Measurements from ENCODE around the gene RARA.

Gene RARA

DNA sequence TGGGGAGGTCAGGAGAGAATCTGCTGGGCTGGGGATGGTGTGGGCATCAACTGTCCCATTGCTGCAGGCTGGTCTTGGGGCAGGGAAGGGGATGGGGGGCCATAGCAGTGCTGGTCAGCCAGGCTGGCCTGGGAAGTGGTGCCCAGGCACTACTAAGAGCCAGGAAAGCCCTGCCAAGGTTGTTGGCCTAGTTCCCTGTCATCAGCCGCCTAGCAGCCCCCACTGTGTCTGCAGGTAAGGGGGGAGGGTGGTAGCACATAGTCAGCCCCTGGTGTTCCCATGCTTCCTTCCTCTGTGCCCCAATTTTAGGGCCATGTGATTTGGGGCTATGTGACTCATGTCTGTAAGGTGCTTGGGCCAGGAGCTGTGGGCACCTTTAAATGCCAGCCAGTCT, 37.8 kb downstream of the RARA start:
- no peak for FAIRE-seq

DNA sequence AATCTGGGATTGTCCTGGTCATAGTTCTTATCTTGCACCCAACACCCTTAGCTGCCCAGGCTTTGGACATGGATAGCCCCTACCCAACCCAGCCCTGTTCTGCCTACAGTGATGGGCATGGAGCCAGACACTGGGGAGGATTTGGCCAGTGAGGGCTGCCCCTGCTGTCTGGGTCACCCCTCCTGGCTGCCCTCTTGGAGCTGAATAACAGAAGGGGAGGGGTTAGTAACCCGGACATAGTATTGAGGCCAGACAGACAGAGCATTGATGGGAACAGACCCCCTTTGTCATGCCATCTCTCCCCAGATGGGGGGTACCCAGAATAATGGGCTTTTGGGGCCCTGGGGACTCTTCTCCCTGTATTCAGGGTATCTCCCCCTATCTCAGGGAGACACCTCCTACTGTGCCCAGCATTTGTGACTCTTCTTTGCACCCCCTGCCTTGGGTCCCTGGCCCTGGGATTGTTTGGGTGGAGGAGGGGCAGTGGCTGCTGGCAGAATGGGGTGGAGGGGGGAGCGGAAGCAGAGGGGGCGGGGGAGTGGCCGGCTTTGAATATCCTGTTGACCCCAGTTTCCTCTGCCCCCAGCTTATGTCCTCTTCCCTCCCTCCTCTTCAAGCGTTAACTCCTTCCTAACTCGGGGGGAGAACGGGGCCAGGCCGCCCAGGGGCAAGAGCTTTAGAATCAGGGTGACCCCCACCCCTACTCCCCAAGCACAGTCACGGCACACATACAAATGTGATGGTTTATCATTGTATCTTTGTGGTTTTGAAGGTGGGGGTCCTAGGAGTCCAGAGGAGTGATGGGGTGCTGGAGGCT, 38.5 kb downstream of the RARA start:
- FAIRE-seq: no peak

DNA sequence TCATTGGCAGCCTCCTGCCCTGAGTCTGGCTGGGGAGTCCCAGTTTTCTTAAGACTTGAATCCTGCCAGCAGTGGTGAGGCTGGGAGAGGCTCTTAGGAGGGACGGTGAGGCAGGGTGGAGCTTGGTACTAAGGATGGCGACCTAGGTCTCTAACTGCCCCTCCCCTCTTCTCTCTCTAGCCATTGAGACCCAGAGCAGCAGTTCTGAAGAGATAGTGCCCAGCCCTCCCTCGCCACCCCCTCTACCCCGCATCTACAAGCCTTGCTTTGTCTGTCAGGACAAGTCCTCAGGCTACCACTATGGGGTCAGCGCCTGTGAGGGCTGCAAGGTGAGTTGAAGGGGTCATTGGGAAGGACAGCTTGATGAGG, 39.1 kb downstream of the RARA start:
- no peak for FAIRE-seq

DNA sequence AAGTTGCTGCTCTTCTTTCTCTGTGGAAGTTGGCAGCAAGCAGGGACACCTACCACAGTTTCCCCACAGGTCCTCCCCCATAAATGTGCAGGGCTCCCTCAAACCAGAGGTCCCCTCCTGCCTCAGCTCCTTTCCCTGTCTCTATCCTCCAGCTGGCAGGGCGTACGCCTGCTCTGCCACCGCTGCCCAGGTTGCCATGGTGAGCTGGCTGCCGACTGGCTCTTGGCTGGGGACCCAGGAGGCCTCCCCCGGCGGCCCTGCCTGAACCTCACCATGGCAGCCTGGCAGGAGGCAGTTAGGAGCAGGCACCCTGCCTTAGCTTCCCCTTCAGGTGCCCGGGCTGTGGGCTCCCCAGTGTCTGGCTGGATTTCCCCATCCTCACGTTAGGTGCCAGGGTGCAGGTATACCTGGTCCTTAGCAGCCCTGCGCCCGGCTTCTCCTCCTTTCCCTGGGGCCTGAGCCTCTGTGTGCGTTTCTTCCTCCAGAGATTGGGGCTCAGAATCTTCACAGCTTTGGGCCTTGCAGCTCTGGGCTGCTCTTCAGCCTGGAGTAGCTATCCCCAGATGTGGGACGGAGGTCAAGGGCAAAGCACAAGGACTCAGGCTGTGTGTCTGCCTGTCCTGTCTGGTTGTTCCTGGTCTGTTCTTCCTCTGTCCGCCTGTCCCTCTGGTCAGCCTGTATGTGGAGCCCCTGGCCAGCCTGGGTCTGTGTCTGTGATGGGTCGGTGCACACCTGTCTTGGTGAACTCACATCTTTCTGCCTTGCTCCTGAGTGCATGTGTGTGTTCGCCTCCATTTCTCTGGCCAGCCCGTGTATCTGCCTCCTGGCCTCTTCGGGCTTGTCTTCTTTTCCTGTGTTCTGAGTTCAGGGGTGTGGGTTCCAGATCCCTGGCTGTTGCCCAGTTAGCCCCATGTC, 39.8 kb downstream of the RARA start:
- no peak for FAIRE-seq

DNA sequence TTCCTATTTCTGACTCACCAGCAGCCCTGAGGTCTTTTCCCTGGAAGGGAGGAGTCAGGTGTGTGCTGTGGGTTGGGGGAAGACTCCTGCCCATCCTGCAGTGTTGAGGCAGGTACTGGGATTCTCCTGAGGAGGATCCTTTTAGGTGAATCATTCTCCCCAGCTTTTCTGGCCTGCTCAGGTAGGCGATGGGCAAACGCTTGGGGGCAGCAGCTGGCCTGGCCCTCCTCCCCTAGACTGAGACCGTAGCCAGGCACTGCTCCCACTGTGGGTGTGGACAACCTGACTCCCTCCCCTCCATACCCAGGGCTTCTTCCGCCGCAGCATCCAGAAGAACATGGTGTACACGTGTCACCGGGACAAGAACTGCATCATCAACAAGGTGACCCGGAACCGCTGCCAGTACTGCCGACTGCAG, 40.5 kb downstream of the RARA start:
- FAIRE-seq: no peak

DNA sequence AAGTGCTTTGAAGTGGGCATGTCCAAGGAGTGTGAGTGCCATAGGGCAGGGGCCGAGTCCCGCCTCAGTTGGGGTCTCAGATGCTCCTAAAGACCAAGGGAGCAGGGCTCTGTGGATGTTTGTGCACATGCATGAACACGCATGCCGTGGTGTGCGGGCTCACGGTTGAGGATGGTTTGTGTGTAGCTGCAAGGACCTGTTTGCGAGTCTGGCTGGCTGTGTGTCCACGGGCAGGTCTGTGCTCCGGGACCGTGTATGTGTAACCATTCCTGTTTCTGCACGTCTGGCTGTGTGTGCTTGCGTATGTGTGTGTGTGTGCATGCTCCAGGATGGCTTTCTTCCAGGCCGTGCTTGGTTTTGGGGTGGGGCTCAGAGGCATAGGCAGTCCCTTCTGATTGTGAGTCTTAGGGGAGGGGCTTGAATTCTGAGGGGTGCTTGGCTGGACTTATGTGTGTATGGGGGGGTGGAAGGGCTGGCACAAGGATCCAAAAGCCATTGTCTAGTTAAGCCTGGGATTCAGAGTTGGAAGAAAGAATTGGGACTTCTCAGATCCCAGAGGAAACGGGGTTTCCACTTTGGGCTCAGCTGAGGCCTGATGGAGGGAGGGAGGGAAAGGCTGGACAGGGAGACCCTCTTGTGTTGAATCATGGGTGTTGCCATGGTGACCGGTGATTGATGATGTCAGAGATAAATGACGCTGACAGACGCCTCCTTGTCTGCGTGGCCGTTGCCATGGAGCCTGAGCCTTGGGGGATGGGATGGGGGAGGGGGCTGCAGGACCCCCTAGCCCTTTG, 41.1 kb downstream of the RARA start:
- no peak for FAIRE-seq

DNA sequence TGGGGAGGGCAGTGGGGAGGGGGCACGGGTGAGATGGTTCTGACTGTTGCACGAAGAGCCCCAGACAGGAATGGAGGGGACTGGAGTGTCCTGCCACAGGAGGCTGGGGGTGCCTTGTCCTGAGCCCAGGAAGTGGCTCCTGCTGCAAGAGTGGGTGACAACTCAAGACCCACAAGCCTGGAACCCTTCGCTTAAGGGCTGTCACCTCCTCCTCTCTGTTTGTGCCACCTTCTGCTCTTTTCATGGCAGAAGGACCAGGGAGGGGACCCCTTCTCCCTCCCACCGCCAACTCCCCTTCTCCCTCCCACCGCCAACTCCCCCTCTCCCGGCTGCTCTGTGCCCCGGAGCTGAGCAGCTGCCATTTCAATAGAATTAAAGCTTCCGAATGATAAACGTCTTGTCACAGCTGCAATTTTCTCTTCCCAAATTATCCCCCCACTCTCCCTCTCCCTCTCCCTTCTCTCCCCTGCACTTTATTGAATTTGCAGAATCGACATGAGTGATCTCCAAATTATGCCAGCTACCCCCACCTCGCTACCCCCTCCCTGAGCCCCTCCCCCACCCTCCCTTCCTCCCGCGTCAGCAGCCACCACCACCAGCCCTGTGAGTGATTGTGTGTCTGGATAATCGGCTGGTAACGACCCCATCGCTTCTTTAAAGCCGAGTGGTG, 41.8 kb downstream of the RARA start:
- FAIRE-seq: no peak

DNA sequence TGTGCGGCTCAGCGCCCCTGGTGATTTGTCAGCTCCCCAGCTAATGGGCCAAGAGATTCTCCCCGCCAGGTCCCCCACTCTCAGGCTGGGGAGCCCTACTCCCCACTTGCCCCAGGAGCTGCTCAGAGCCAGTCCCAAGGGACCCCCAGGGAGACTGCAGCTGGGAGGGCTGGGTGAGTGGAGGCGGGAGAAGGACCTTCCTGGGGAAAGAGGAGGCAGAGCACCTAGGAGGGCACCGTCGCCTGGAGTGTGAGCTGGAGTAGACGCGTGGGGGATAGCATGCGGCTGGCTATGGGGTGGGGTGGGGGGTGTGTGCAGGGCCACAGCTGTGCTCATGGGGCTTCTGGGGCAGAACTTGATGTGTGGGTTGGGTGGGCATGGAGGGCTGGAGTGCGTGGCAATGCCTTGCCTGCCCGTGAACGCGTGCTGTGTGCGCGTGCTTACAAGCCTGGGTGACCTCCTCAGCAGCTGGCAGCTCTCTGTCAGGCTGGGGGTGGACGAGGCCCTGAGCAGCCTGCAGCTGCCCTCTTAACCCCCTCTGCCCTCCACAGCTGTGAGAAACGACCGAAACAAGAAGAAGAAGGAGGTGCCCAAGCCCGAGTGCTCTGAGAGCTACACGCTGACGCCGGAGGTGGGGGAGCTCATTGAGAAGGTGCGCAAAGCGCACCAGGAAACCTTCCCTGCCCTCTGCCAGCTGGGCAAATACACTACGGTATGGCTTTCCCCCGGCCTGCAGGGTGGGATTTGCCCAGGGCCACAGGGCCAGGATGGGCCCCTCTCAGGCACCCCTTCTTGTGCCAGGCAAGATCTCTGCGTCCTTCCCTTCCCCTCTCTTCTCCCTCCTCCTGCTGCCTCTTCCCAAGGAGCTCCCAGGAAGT, 42.6 kb downstream of the RARA start:
- FAIRE-seq: no peak

DNA sequence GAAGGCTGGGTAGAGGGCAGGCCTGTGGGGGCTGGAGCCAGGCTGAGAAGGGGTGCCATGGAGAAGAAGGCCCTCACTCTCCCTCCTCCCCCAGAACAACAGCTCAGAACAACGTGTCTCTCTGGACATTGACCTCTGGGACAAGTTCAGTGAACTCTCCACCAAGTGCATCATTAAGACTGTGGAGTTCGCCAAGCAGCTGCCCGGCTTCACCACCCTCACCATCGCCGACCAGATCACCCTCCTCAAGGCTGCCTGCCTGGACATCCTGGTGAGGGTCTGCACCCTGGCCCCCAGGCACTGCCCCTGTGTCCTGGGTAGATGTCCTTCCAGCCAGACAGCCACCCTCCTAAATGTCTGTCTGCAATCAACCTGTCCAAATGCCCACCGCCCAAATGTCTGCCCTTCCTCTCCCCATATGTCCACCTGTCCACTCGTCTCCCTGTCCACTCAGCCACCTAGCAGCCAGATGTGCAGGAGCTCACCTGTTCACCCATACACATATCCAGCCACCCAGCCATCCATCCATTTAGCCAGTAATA, 43.3 kb downstream of the RARA start:
- no peak for FAIRE-seq

DNA sequence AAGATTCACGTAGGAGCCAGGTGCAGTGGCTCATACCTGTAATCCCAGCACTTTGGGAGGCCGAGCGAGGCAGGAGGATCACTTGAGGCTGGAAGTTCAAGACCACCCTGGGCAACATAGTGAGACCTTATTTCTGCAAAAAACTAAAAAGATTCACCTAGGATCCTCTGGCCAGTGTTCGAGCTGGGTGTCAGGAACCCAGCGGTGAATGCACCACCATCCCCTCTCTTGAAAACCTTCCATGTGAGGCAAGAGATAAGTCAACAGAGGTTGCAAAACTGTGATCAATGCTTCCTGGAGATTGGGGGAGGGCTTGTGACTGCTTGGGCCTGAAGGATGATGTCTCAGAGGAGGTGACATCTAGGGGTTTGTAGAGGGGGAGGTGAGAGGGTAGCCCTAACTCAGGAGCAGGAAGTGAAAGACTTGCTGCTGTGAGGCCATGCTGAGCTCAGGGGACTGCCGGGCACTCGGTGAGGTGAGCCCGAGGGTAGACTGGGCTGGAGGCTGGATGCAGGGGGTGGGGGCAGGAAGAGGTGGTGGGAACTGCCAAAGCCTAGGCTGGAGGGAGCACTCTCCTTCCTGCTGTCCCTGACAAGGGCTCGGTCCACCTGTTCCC, 43.9 kb downstream of the RARA start:
- no peak for FAIRE-seq

DNA sequence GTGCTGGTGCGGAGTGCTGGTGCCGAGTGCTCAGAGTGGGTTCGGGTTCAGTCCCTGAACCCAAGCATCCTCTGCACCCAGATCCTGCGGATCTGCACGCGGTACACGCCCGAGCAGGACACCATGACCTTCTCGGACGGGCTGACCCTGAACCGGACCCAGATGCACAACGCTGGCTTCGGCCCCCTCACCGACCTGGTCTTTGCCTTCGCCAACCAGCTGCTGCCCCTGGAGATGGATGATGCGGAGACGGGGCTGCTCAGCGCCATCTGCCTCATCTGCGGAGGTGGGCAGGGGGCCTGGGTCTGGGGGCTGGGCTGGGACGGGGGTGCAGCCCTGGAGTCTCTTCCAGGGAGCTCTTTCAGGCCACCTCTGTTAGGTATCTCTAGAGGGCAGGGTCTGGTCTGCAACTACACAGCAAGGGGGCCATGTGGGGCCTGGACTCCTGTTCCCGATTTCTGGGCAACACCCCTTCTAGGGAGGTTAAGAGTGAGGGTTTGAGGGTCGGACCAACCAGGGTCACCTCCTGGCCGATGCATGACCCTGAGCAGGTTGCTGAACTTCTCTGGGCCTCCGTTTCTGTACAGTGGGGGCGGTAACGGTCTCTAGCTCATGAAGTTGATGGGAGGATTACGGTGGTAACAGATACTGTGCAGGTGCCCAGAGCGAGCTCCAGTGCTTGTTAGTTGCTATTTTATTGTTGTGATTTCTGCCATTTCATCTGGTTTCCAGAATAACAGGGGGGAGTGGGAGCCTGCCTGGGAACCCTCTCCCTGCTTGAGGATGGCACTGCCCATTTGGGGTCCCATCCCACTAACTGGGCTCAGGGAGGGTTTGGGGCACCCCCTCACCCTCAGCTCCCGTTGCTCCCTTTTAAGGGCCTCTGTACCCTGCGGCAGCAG, 45.5 kb downstream of the RARA start:
- no peak for FAIRE-seq

DNA sequence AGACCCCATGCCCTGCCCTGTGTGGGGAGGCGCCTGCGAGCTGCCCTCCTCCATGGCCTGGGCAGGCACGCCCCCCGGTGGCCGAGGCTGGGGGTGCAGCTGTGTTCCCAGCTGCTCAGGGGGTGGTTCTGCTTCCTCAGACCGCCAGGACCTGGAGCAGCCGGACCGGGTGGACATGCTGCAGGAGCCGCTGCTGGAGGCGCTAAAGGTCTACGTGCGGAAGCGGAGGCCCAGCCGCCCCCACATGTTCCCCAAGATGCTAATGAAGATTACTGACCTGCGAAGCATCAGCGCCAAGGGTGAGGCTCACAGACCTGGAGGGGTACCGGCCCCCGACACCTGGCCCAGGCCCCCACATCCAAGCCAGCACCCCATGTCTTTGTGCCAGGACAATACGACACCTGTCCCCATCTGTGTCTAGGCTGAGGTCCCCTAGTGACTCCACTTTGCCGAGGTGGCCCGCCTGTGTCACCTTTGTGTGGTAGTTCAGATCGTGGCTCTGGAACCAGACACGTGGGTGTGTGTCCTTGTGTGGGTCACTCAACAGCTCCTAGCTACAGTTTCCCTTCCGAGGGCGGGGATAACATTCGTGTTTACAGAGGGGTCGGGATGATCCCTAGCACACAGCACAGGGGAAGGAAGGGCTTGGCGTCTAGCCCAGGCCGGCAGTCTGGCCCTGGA, 46.3 kb downstream of the RARA start:
- FAIRE-seq: no peak

DNA sequence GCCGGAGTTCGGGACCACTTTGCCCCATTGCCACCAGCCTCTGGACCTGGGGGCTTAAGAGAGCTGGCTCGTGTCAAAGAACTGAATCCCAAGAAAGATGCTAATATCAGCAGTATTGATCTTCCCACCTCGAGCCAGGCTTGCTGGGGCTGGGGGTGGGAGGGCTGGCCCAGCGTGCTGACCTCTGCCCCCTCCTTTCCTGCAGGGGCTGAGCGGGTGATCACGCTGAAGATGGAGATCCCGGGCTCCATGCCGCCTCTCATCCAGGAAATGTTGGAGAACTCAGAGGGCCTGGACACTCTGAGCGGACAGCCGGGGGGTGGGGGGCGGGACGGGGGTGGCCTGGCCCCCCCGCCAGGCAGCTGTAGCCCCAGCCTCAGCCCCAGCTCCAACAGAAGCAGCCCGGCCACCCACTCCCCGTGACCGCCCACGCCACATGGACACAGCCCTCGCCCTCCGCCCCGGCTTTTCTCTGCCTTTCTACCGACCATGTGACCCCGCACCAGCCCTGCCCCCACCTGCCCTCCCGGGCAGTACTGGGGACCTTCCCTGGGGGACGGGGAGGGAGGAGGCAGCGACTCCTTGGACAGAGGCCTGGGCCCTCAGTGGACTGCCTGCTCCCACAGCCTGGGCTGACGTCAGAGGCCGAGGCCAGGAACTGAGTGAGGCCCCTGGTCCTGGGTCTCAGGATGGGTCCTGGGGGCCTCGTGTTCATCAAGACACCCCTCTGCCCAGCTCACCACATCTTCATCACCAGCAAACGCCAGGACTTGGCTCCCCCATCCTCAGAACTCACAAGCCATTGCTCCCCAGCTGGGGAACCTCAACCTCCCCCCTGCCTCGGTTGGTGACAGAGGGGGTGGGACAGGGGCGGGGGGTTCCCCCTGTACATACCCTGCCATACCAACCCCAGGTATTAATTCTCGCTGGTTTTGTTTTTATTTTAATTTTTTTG, 47.1 kb downstream of the RARA start:
- FAIRE-seq: no peak

DNA sequence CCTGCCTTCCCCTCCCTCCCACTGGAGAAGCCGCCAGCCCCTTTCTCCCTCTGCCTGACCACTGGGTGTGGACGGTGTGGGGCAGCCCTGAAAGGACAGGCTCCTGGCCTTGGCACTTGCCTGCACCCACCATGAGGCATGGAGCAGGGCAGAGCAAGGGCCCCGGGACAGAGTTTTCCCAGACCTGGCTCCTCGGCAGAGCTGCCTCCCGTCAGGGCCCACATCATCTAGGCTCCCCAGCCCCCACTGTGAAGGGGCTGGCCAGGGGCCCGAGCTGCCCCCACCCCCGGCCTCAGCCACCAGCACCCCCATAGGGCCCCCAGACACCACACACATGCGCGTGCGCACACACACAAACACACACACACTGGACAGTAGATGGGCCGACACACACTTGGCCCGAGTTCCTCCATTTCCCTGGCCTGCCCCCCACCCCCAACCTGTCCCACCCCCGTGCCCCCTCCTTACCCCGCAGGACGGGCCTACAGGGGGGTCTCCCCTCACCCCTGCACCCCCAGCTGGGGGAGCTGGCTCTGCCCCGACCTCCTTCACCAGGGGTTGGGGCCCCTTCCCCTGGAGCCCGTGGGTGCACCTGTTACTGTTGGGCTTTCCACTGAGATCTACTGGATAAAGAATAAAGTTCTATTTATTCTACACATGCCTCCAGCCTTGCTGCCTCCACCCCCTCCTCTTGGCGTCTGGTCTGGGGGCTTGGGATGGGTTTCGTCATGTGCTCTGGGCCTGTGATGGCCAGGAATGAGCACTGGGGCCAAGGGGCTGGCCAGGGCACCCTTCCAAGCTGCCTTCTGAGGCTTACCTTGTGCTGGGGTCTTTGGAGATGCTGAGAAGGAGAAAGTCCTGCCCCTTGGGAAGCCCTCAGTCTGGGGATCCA, 48.3 kb downstream of the RARA start:
- FAIRE-seq: no peak

DNA sequence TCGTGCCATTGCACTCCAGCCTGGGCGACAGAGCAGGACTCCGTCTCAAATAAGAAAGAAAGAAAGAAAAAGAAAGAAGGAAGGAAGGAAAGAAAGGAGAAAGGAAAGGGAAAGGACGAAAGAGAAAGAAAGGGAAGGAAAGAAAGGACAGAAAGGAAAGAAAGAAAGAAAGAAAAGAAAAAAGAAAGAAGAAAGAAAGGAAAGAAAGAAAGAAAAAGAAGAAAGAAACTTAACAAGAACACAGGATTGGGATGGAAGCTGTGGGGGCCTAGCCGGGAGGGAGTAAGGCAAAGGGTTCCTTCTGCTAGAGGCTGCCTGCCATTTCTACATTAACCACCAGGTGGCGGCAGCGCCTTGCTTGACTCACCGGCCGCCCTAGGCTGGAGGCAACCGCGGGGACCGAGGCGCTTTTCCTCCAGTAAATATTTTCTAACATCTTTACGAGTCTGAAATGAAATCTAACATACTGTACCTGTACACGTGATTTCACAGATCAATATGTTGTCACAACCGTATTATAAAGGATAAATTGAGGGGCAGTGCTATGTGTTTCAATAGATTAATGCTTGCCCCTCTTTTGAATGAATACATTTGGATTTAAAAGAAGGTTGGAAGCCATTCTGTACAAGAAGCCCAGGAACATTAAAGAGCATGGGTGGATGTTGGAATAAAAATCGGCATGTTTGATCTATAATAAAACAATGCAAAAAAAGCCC, 49.5 kb downstream of the RARA start:
- FAIRE-seq: peak; percentile 80

DNA sequence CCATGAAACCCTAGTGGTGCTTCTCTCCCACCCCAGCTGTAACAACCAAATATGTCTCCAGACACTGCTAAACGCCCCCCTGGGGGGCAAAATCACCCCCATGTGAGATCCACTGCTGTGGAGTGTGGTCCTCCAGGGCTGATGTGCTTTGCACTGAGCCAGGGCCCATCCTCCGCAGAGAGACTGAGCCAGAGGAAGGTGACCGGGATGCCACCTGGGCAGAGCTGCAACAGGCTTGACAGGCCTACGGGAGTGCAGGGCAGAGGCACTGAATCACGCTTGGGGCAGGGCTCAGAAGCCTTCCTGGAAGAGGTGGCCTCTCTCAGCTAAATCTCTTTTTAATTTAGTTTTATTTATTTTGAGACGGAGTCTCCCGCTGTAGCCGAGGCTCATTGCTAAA, 51.1 kb downstream of the RARA start:
- FAIRE-seq: no peak

Data from colon (tissue), 2 donors.